GM21526 (cell line): ENCODE data around the gene IGFBP6.
"Not testable (repeated sequence)": the region's sequence is repeated elsewhere in the genome, so short reads cannot be mapped to it uniquely, and the experiment has no call there.

Experiments used
- ATAC-seq: cut with Tn5 transposase; IDR thresholded peaks from one replicate; pipeline ENCODE4 v1.9.1; 2021; ENCODE audit warnings: moderate library complexity; ENCODE audit not compliant: unreplicated experiment, low FRiP score

The IGFBP6 gene

GRCh38 chr12:53094796-53095595 is 2.5 kb upstream of the IGFBP6 start:
- not testable (repeated sequence) for ATAC-seq

- ATAC-seq = not testable (repeated sequence)
These were observed 1.9 kb upstream of the IGFBP6 start for GRCh38 chr12:53095596-53095895.

GRCh38 chr12:53096089-53096741 is 1.3 kb upstream of the IGFBP6 start:
- ATAC-seq = no peak

- no peak for ATAC-seq
These were observed 708 bp upstream of the IGFBP6 start for GRCh38 chr12:53096759-53097158.

GRCh38 chr12:53097207-53097563 is 282 bp upstream of the IGFBP6 start:
- ATAC-seq = no peak

GRCh38 chr12:53098354-53098981 is 1.0 kb downstream of the IGFBP6 start:
- no peak for ATAC-seq

GRCh38 chr12:53099071-53099882 is 1.8 kb downstream of the IGFBP6 start:
- ATAC-seq = no peak

GRCh38 chr12:53100466-53101151 is 3.1 kb downstream of the IGFBP6 start:
- no peak for ATAC-seq

GRCh38 chr12:53101266-53101665 is 3.8 kb downstream of the IGFBP6 start:
- no peak for ATAC-seq

- ATAC-seq = no peak
These were observed 4.7 kb downstream of the IGFBP6 start for GRCh38 chr12:53101931-53102781.

GRCh38 chr12:53102883-53103807 is 5.7 kb downstream of the IGFBP6 start, which contains the start of gene SOAT2:
Gene SOAT2, plus strand, starts transcription at chr12:53103486. Its CDS starts 92 bp downstream, at chr12:53103578.
- no peak for ATAC-seq

GRCh38 chr12:53103860-53104305 is 6.4 kb downstream of the IGFBP6 start:
- no peak for ATAC-seq

- ATAC-seq = no peak
These were observed 7.8 kb downstream of the IGFBP6 start for GRCh38 chr12:53105256-53105655.

- ATAC-seq = no peak
These were observed 8.4 kb downstream of the IGFBP6 start for GRCh38 chr12:53105712-53106439.

- ATAC-seq = no peak
These were observed 9.7 kb downstream of the IGFBP6 start for GRCh38 chr12:53107122-53107521.

- ATAC-seq = not testable (repeated sequence)
These were observed 15.0 kb downstream of the IGFBP6 start for GRCh38 chr12:53112431-53112830.

GRCh38 chr12:53113136-53113705 is 15.8 kb downstream of the IGFBP6 start:
- ATAC-seq = no peak
